ENCODE measurements around the gene DUSP10. TPM values are rescaled to one million over a fixed set of nuclear protein-coding genes. Genes with fewer than 3 reads are reported as not detected.

DUSP10 gene
- total RNA-seq, 2 experiments from 2014 or later: 12.1 to 13.0 TPM

GRCh38 chr1:221719987-221720386 lies 21.9 kb downstream of the DUSP10 start:
- H3K36me3 Mint-ChIP-seq (ENCODE audit: low read depth): peaks cover 87% of the 10 kb centered on the region
- H3K9me3 Mint-ChIP-seq (ENCODE audit: insufficient read depth): peaks cover 16% of the 10 kb centered on the region
- H3K4me1 Mint-ChIP-seq (ENCODE audit: low read depth): peaks cover 63% of the 10 kb centered on the region

GRCh38 chr1:221719278-221719597 lies 22.7 kb downstream of the DUSP10 start:
- Mint-ChIP-seq H3K4me3 (no peak overlapping the region), H3K36me3 (ENCODE audit: low read depth) (peaks cover 87% of the 10 kb centered on the region), H3K9me3 (ENCODE audit: insufficient read depth) (peaks cover 9% of the 10 kb centered on the region), H3K27ac (no peak overlapping the region), H3K4me1 (ENCODE audit: low read depth) (peaks cover 68% of the 10 kb centered on the region), H3K27me3 (ENCODE audit: low read depth) (no peaks in the 10 kb centered on the region)
- DNase-seq: no peak
- ChIA-PET CTCF (interaction anchor here (2.0 kb wide), 1 partner anchor 10 kb away, joined by 7 read pairs; no protein-coding TSS in a partner anchor), POLR2A (interaction anchor here (2.1 kb wide), 1 partner anchor 22 kb away, joined by 8 read pairs; the partner anchor contains the start of gene DUSP10)
- ATAC-seq: no peak

More at GRCh38 chr1:221719987-221720386, 21.9 kb downstream of the DUSP10 start:
- ChIA-PET POLR2A (interaction anchor here (1.3 to 2.1 kb wide), 3 partner anchors 9 to 22 kb away, joined by 3 to 8 read pairs (median 3); partner anchors contain the start of gene DUSP10), CTCF (interaction anchor here (1.1 to 1.3 kb wide), 2 partner anchors 9 to 11 kb away, joined by 3 to 4 read pairs; no protein-coding TSS in a partner anchor)
- H3K27me3 Mint-ChIP-seq (ENCODE audit: low read depth): no peaks in the 10 kb centered on the region
- H3K27ac Mint-ChIP-seq: no peak overlapping the region
- DNase-seq (no peak), ATAC-seq (no peak)
- H3K4me3 Mint-ChIP-seq: no peak overlapping the region

- no peaks in the 10 kb centered on the region for H3K27me3 Mint-ChIP-seq (ENCODE audit: low read depth)
- ATAC-seq (no peak), DNase-seq (no peak)
- H3K4me1 Mint-ChIP-seq (ENCODE audit: low read depth): peaks cover 74% of the 10 kb centered on the region
- no peak overlapping the region for H3K4me3 Mint-ChIP-seq
- ChIA-PET POLR2A (interaction anchor here (1.5 to 2.1 kb wide), 2 partner anchors 23 kb away, joined by 8 to 9 read pairs; partner anchors contain the start of gene DUSP10), CTCF (interaction anchor here (2.0 kb wide), 1 partner anchor 10 kb away, joined by 7 read pairs; no protein-coding TSS in a partner anchor)
- H3K9me3 Mint-ChIP-seq (ENCODE audit: insufficient read depth): peaks cover 5% of the 10 kb centered on the region
- peak overlapping the region; percentile 33 for H3K27ac Mint-ChIP-seq
- peaks cover 87% of the 10 kb centered on the region for H3K36me3 Mint-ChIP-seq (ENCODE audit: low read depth)
Measured at GRCh38 chr1:221718381-221719277, 23.3 kb downstream of the DUSP10 start.

DNA sequence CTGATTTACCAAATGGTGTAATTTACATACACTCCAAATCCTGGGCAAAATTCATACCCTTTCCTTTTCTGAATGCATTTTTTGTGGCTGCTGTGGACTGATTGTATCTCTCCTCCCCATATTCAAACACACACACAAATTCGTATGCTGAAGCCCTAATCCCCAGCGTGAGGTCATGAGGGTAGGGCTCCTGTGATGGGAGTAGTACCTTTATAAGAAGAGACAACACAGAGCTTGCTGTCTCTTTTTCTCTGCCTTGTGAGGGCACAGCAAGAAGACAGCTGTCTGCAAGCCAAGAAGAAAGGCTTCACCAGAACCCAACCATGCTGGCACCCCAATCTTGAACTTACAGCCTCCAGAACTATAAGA lies 24.4 kb downstream of the DUSP10 start:
- ATAC-seq: no peak
- Mint-ChIP-seq H3K9me3 (ENCODE audit: insufficient read depth) (no peaks in the 10 kb centered on the region), H3K4me1 (ENCODE audit: low read depth) (peaks cover 79% of the 10 kb centered on the region), H3K27me3 (ENCODE audit: low read depth) (no peaks in the 10 kb centered on the region), H3K27ac (no peak overlapping the region), H3K36me3 (ENCODE audit: low read depth) (peaks cover 75% of the 10 kb centered on the region), H3K4me3 (no peak overlapping the region)
- CTCF ChIA-PET: no interaction called here
- POLR2A ChIA-PET: interaction anchor here (1.5 kb wide), 1 partner anchor 24 kb away, joined by 9 read pairs; the partner anchor contains the start of gene DUSP10
- no peak for DNase-seq

- ATAC-seq: no peak
- Mint-ChIP-seq H3K9me3 (ENCODE audit: insufficient read depth) (no peaks in the 10 kb centered on the region), H3K4me3 (no peak overlapping the region), H3K36me3 (ENCODE audit: low read depth) (peaks cover 72% of the 10 kb centered on the region), H3K27me3 (ENCODE audit: low read depth) (no peaks in the 10 kb centered on the region), H3K4me1 (ENCODE audit: low read depth) (peaks cover 81% of the 10 kb centered on the region), H3K27ac (peak overlapping the region; percentile 37)
- no peak for DNase-seq
- CTCF ChIA-PET: no interaction called here
- POLR2A ChIA-PET: interaction anchor here (1.5 kb wide), 1 partner anchor 25 kb away, joined by 9 read pairs; the partner anchor contains the start of gene DUSP10
Measured at GRCh38 chr1:221716713-221717484, 25.0 kb downstream of the DUSP10 start.

DNA sequence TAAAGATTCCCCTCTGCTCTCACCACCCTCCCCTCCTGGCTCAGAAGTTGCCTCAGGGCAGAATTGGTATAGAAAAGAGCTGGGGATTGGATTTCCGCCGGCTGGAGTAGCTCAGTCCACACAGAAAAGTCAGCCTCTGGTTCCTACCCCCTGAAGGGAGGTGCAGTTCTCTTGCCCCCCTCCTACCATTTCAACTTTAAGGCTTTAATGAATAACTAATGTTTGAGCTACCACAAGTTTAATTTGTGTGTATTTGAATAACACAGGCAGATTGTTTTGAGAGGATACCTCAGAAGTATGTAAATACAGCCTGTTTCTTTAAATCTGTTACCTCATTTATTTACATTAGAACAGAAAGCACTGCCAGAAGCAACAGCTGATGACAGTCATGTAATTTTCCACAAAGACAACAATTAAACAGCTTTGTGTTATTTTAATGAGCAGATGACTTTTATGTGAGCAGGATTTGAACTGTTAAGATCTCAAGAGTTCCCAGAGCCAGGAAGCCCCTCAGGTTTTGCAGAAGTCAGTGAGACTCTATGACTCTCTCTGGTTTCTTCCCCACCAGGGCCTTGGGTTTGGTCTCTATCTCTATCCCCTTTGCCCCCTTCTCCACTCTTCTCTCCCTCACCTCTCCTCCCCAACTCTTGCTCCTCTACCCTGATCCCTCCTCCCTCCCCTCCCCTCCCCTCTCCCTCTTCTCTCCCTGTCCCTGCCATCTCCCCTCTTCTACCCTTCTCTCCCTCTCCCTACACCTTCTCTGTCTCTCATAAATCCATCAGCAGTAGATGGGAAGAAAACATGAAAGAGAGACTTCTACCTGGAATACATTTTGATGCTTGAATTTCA lies 26.3 kb downstream of the DUSP10 start:
- peaks cover 86% of the 10 kb centered on the region for H3K4me1 Mint-ChIP-seq (ENCODE audit: low read depth)
- ChIA-PET CTCF (interaction anchor here (0.8 to 1.6 kb wide), 6 partner anchors 9 to 280 kb away, joined by 3 to 6 read pairs (median 4); partner anchors contain the start of gene DUSP10), POLR2A (interaction anchor here (1.7 to 10.7 kb wide), 2 partner anchors 10 to 25 kb away, joined by 4 to 268 read pairs; partner anchors contain the start of gene DUSP10)
- H3K4me3 Mint-ChIP-seq: no peak overlapping the region
- DNase-seq: no peak
- no peaks in the 10 kb centered on the region for H3K9me3 Mint-ChIP-seq (ENCODE audit: insufficient read depth)
- peaks cover 65% of the 10 kb centered on the region for H3K36me3 Mint-ChIP-seq (ENCODE audit: low read depth)
- no peaks in the 10 kb centered on the region for H3K27me3 Mint-ChIP-seq (ENCODE audit: low read depth)
- ATAC-seq: no peak
- H3K27ac Mint-ChIP-seq: peak overlapping the region; percentile 22

GRCh38 chr1:221714227-221715152 lies 27.4 kb downstream of the DUSP10 start:
- Mint-ChIP-seq H3K27ac (peak overlapping the region; percentile 27), H3K4me1 (ENCODE audit: low read depth) (peaks cover 91% of the 10 kb centered on the region), H3K36me3 (ENCODE audit: low read depth) (peaks cover 64% of the 10 kb centered on the region), H3K27me3 (ENCODE audit: low read depth) (no peaks in the 10 kb centered on the region), H3K9me3 (ENCODE audit: insufficient read depth) (no peaks in the 10 kb centered on the region), H3K4me3 (no peak overlapping the region)
- DNase-seq: no peak
- ChIA-PET POLR2A (interaction anchor here (1.1 to 10.7 kb wide), 3 partner anchors 9 to 26 kb away, joined by 3 to 268 read pairs (median 4); partner anchors contain the start of gene DUSP10), CTCF (interaction anchor here (0.8 to 1.6 kb wide), 7 partner anchors 10 to 279 kb away, joined by 3 to 7 read pairs (median 4); partner anchors contain the start of gene DUSP10)
- no peak for ATAC-seq

DNA sequence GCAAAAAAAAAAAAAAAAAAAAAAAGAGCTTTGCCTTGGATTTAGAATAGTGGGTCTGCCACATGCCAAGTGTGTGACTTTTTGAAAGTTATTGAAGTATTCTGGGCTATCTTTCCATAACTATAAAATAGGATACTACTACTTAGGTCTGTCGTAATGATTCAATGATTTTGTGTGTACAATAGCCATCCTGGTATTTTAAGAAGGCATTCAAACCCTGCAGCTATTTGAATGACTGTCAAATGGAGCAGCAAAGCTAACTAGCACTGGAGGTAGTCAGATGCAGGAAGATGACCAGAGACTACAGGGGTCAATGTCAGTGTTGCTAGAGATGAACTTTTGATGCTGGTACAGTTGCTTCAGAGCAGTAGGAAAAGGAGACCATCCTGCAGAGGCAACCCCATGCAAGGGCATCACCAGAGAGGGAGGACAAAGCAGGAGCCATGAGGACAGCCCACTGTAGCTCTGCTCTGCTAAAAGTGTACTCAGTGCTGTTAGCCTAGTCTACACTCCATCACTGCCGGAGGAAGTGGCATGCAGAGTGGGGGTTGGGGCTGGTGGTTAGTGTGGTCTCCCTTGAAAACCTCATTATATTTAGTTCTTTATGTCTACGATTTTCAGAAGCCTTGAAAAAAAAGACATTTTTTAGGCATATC lies 29.0 kb downstream of the DUSP10 start:
- DNase-seq (peak; percentile 91), ATAC-seq (peak; percentile 76)
- peaks cover 59% of the 10 kb centered on the region for H3K36me3 Mint-ChIP-seq (ENCODE audit: low read depth)
- ChIA-PET POLR2A (interaction anchor here (0.8 to 10.7 kb wide), 8 partner anchors 10 to 114 kb away, joined by 3 to 268 read pairs (median 4); partner anchors contain the start of gene DUSP10), CTCF (interaction anchor here (0.9 to 2.6 kb wide), 11 partner anchors 9 to 743 kb away, joined by 3 to 24 read pairs (median 4); partner anchors contain the start of gene DUSP10)
- H3K9me3 Mint-ChIP-seq (ENCODE audit: insufficient read depth): no peaks in the 10 kb centered on the region
- peaks cover 95% of the 10 kb centered on the region for H3K4me1 Mint-ChIP-seq (ENCODE audit: low read depth)
- no peaks in the 10 kb centered on the region for H3K27me3 Mint-ChIP-seq (ENCODE audit: low read depth)
- H3K4me3 Mint-ChIP-seq: peak overlapping the region; percentile 71
- peak overlapping the region; percentile 100 for H3K27ac Mint-ChIP-seq

DNA sequence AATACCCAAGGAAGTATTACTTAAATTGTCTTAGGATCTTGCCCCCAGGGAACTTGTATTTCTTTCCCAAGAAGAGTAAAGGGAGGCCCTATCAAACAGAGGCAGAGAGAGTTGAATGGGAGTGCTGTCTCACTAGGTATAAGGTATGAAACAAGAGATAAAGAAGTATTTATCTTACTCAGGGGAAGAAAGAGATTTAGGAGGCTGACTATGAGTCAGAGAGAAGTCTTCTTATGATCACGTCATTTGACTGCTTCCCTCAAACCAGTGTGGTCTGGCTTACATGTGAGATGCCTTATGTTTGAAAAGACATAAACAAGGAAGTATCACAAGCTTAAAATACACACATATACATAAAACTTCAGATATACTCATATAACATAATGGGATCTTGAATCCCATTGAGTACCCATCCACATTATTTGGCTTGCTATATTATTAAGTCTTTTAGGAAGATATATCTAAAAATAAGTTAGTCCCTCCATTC lies 29.6 kb downstream of the DUSP10 start:
- POLR2A ChIA-PET: interaction anchor here (0.8 to 10.7 kb wide), 6 partner anchors 13 to 115 kb away, joined by 3 to 268 read pairs (median 6); partner anchors contain the start of gene DUSP10
- ATAC-seq: peak; percentile 64
- H3K4me3 Mint-ChIP-seq: peak overlapping the region; percentile 71

More for the DNA sequence above, 29.6 kb downstream of the DUSP10 start:
- Mint-ChIP-seq H3K27me3 (ENCODE audit: low read depth) (no peaks in the 10 kb centered on the region), H3K4me1 (ENCODE audit: low read depth) (peaks cover 95% of the 10 kb centered on the region), H3K9me3 (ENCODE audit: insufficient read depth) (no peaks in the 10 kb centered on the region), H3K27ac (peak overlapping the region; percentile 100), H3K36me3 (ENCODE audit: low read depth) (peaks cover 55% of the 10 kb centered on the region)
- peak; percentile 82 for DNase-seq
- CTCF ChIA-PET: interaction anchor here (0.9 to 2.6 kb wide), 12 partner anchors 8 to 743 kb away, joined by 3 to 24 read pairs (median 4); partner anchors contain the start of gene DUSP10
